Rectal smooth muscle tissue (tissue), 1 donor: ENCODE measurements around the gene BUB1B.

Experiments used
- H3K27ac ChIP-seq: one replicate; pipeline ENCODE4 v1.7.0; 2013; ENCODE audit warnings: low read depth, low read length, inconsistent platforms
- H3K27me3 ChIP-seq: one replicate; pipeline ENCODE4 v1.7.0; 2013; ENCODE audit warnings: low read length; ENCODE audit not compliant: control insufficient read depth, insufficient read depth
- H3K36me3 ChIP-seq: one replicate; pipeline ENCODE4 v1.7.0; 2013; ENCODE audit warnings: low read length; ENCODE audit not compliant: control insufficient read depth, insufficient read depth
- H3K4me1 ChIP-seq: one replicate; pipeline ENCODE4 v1.7.0; 2013; ENCODE audit warnings: low read length; ENCODE audit not compliant: control insufficient read depth, insufficient read depth
- H3K4me3 ChIP-seq: one replicate; pipeline ENCODE4 v1.7.0; 2013; ENCODE audit warnings: low read length
- H3K9ac ChIP-seq: one replicate; pipeline ENCODE4 v1.7.0; 2013; ENCODE audit warnings: low read length

Gene BUB1B

GRCh38 chr15:40226736-40227135, 65.9 kb downstream of the BUB1B start:
- Histone ChIP-seq H3K4me3 (no peak overlapping the region), H3K27ac (no peak overlapping the region), H3K36me3 (no peaks in the 10 kb centered on the region), H3K9ac (no peak overlapping the region), H3K27me3 (no peaks in the 10 kb centered on the region), H3K4me1 (no peaks in the 10 kb centered on the region)

- H3K4me1 ChIP-seq = no peaks in the 10 kb centered on the region
- H3K27ac ChIP-seq = no peak overlapping the region
- no peaks in the 10 kb centered on the region for H3K36me3 ChIP-seq
Measured at GRCh38 chr15:40229316-40229715, 68.4 kb downstream of the BUB1B start.

GRCh38 chr15:40229956-40230355, 69.1 kb downstream of the BUB1B start:
- H3K36me3 ChIP-seq = no peaks in the 10 kb centered on the region
- H3K4me3 ChIP-seq = no peak overlapping the region
- H3K27me3 ChIP-seq = no peaks in the 10 kb centered on the region
- H3K9ac ChIP-seq = no peak overlapping the region
- H3K27ac ChIP-seq = no peak overlapping the region
- H3K4me1 ChIP-seq = no peaks in the 10 kb centered on the region

More at GRCh38 chr15:40229316-40229715, 68.4 kb downstream of the BUB1B start:
- H3K27me3 ChIP-seq = no peaks in the 10 kb centered on the region
- no peak overlapping the region for H3K9ac ChIP-seq
- H3K4me3 ChIP-seq = no peak overlapping the region

- Histone ChIP-seq H3K4me1 (no peaks in the 10 kb centered on the region), H3K27ac (no peak overlapping the region), H3K4me3 (no peak overlapping the region), H3K36me3 (no peaks in the 10 kb centered on the region), H3K9ac (no peak overlapping the region), H3K27me3 (no peaks in the 10 kb centered on the region)
Measured at GRCh38 chr15:40232625-40233070, 71.8 kb downstream of the BUB1B start.

GRCh38 chr15:40233727-40234577, 73.1 kb downstream of the BUB1B start:
- Histone ChIP-seq H3K4me1 (no peaks in the 10 kb centered on the region), H3K27me3 (no peaks in the 10 kb centered on the region), H3K27ac (no peak overlapping the region), H3K9ac (no peak overlapping the region), H3K36me3 (no peaks in the 10 kb centered on the region), H3K4me3 (no peak overlapping the region)

- Histone ChIP-seq H3K36me3 (no peaks in the 10 kb centered on the region), H3K4me1 (no peaks in the 10 kb centered on the region), H3K27me3 (no peaks in the 10 kb centered on the region), H3K4me3 (no peak overlapping the region), H3K27ac (no peak overlapping the region), H3K9ac (no peak overlapping the region)
Measured at GRCh38 chr15:40234783-40235182, 73.9 kb downstream of the BUB1B start.

GRCh38 chr15:40235201-40235885, 74.5 kb downstream of the BUB1B start:
- Histone ChIP-seq H3K27ac (no peak overlapping the region), H3K9ac (no peak overlapping the region), H3K4me1 (no peaks in the 10 kb centered on the region)

GRCh38 chr15:40238532-40239403, 77.9 kb downstream of the BUB1B start, which contains the start of gene PAK6:
Gene PAK6, plus strand, starts transcription at chr15:40239063. Its CDS starts 25,723 bp downstream, at chr15:40264786.
- H3K4me1 ChIP-seq = no peaks in the 10 kb centered on the region
- H3K27ac ChIP-seq = no peak within 1 kb of the TSS
- H3K4me3 ChIP-seq = peak within 1 kb of the TSS; percentile 35
- no peaks in the 10 kb centered on the region for H3K27me3 ChIP-seq
- H3K9ac ChIP-seq = no peak within 1 kb of the TSS
- H3K36me3 ChIP-seq = no peaks in the 10 kb centered on the region

More at GRCh38 chr15:40235201-40235885, 74.5 kb downstream of the BUB1B start:
- H3K27me3 ChIP-seq = no peaks in the 10 kb centered on the region
- H3K36me3 ChIP-seq = no peaks in the 10 kb centered on the region
- H3K4me3 ChIP-seq = no peak overlapping the region

- Histone ChIP-seq H3K4me3 (peak overlapping the region; percentile 35), H3K9ac (no peak overlapping the region), H3K27me3 (no peaks in the 10 kb centered on the region), H3K36me3 (no peaks in the 10 kb centered on the region), H3K4me1 (no peaks in the 10 kb centered on the region), H3K27ac (no peak overlapping the region)
Measured at GRCh38 chr15:40239404-40239692, 78.5 kb downstream of the BUB1B start.

- Histone ChIP-seq H3K4me3 (no peak overlapping the region), H3K27me3 (no peaks in the 10 kb centered on the region), H3K36me3 (no peaks in the 10 kb centered on the region), H3K27ac (no peak overlapping the region), H3K4me1 (no peaks in the 10 kb centered on the region), H3K9ac (no peak overlapping the region)
Measured at GRCh38 chr15:40239693-40240618, 79.1 kb downstream of the BUB1B start.

GRCh38 chr15:40240619-40241221, 79.9 kb downstream of the BUB1B start:
- H3K36me3 ChIP-seq = no peaks in the 10 kb centered on the region
- H3K4me1 ChIP-seq = no peaks in the 10 kb centered on the region
- H3K9ac ChIP-seq = no peak overlapping the region
- no peaks in the 10 kb centered on the region for H3K27me3 ChIP-seq
- no peak overlapping the region for H3K27ac ChIP-seq
- no peak overlapping the region for H3K4me3 ChIP-seq
